ENCODE results near the gene IZUMO4. TPM values are rescaled to one million over a fixed set of nuclear protein-coding genes. Genes with fewer than 3 reads are reported as not detected.

Gene IZUMO4
- total and polyA plus RNA-seq, 4 donors: 1.2 to 1.4 (median 1.2) TPM

GRCh38 chr19:2139385-2140137, 42.8 kb downstream of the IZUMO4 start:
- Histone ChIP-seq H3K9ac (ENCODE audit: low read depth in 1 of 2, low read length in 2 of 2) (no peak overlapping the region), H3K27ac (ENCODE audit: low read depth in 1 of 2, low read length in 2 of 2) (no peak overlapping the region), H3K9me3 (ENCODE audit: control insufficient read depth in 4 of 4, low read length in 3 of 4) (no peaks in the 10 kb centered on the region), H3K4me1 (ENCODE audit: control insufficient read depth in 4 of 4, insufficient read depth in 4 of 4, low read length in 3 of 4) (peaks cover 0 to 8% (median 4%) of the 10 kb centered on the region in 4 donors), H3K27me3 (ENCODE audit: control insufficient read depth in 4 of 4, insufficient read depth in 4 of 4, low read length in 3 of 4) (no peaks in the 10 kb centered on the region), H3K36me3 (ENCODE audit: control insufficient read depth in 4 of 4, insufficient read depth in 3 of 4, low read depth in 1 of 4, low read length in 3 of 4) (peaks cover 7 to 29% (median 11%) of the 10 kb centered on the region in 4 donors), H3K4me3 (ENCODE audit: low read depth in 1 of 3, low read length in 3 of 3) (no peak overlapping the region)
- TF ChIP-seq HNF4G (IDR thresholded peaks at IDR 0.05) (no peak), REST (IDR thresholded peaks at IDR 0.05) (no peak), HNF4A (conservative IDR thresholded peaks at IDR 0.05) (no peak), ATF3 (IDR thresholded peaks at IDR 0.05) (no peak), EGR1 (IDR thresholded peaks at IDR 0.05; ENCODE audit: low read depth in 2 of 2) (no peak), ZBTB33 (IDR thresholded peaks at IDR 0.05) (no peak), JUND (IDR thresholded peaks at IDR 0.05) (no peak), CTCF (IDR thresholded peaks at IDR 0.05; ENCODE audit: low read depth, low read length, missing input control) (no peak), YY1 (IDR thresholded peaks at IDR 0.05) (no peak), SP1 (IDR thresholded peaks at IDR 0.05) (no peak), GABPA (IDR thresholded peaks at IDR 0.05 in 1 of 2, conservative IDR thresholded peaks at IDR 0.05 in 1 of 2) (no peak), RAD21 (IDR thresholded peaks at IDR 0.05) (no peak), FOXA2 (IDR thresholded peaks at IDR 0.05) (no peak), FOXA1 (IDR thresholded peaks at IDR 0.05) (no peak), TAF1 (conservative IDR thresholded peaks at IDR 0.05) (no peak), NR2F2 (IDR thresholded peaks at IDR 0.05) (no peak), MAX (IDR thresholded peaks at IDR 0.05) (no peak), RXRA (IDR thresholded peaks at IDR 0.05) (no peak)
- no peak for DNase-seq (ENCODE audit: low spot score)
- WGBS: 93% methylated on average over 22 of the region's 22 CpGs

Data from liver (tissue), 9 donors.